Myometrial cell (primary cell): ENCODE measurements around the gene ZIC1. TPM values are rescaled to one million over a fixed set of nuclear protein-coding genes. Genes with fewer than 3 reads are reported as not detected.

Experiments
- total RNA-seq: library from RNA; depleted of rRNA; stranded (reverse); fragments of >200 nt; gene quantifications from 2 replicates; pipeline ENCODE4 v1.2.3, GENCODE V29; 2015

Gene ZIC1
- not detected in 2 replicates for total RNA-seq

DNA sequence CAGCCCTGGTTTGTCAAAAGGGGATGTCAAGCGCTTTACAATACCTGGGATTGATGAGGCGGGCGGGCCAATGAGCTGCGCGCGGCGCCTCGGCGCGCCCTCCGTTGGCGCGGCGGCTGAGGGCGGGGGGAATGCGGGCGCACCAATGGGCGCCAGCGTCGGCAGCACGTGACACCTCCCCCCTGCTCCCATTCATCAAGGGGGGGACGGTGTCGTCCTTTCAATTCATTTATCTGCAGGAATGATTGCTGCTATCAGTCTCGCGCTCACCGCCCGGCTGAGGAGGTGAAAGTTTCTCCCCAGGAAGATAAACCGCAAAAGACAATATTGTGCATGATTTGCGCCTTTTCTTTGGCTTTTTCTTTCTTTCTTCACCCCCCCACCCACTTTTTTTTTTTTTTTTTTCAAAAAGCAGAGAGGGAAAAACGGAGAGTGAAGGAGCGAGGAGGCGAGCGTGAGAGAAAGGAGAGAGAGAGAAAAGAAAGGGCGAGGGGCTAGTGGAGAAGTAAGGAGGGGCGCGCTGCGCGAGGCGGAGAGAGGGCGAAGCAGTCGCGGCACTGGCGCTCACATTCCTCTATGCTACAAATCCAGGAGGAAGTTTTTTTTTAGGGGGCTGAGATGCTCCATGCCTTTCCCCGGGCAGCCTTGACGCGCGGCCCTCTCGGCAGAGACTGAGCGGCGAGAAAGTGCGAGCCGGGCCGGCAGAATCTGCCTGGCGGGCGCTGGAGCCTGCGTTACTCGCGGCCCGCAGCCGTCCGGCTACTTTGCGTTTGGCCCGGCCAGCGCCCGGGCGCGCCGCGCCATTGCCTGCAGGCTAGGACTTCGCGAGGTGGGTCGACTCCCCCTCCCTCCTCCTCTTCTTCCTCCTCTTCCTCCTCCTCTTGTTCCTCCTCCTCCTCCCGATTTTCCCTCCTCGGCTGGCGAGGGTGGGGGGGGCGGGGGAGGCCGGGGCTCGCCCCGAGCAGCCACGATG, at the start of gene ZIC1:
Gene ZIC1 (plus strand): TSS at position 223 of the 973 bp plus-strand sequence. CDS start 748 bp downstream, at position 971.

DNA sequence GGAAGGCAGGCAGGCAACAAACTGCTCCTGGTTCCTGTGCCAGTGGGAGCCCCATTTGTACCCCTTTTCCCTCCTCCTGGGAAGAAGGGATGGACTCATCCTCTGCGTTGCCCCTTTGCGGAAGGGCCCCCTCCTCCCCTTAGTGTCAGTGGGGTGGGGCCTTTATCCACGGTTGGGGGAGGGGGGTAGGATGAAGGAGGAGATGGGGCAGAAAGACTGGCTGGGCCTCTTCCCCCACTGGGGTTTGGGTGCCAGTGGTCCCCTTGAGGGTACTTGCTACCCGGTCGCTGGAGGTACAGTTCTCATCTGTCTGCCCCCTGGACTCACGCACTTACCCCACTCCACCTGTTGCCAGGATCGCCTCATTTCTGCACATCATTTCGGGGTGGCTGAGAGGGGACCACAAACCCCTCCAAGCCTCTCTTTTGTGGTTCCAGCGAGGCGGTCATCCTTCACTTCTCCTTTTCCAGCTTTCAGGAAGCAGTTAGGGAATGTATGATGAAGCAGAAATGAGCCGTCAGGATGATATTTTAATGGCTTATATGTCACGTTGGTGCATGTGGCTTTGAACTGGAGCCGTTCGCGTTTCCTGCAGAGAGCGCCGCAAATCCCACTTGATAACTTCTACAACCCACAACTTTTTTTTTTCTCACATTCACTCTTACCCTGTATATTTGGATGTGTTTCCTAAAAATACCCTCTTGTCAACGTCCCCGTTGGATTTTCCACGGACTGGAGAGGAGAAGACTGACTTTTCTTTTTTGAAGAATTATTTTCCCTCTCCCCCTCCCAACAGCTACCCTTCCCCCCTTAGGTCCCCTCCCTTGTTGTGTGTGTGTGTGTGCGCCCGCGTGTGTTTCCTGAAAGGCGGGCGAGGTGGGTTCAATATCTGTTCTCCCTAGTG, 2.9 kb upstream of the ZIC1 start, which contains the start of gene ZIC4:
Gene ZIC4 (minus strand): TSS at position 516 of the 904 bp plus-strand sequence. CDS start 3,746 bp downstream, outside the sequence.

Other genes starting within 250 kb of the ZIC1 start
- gene ZIC4, start 2.8 kb upstream of the ZIC1 start, total RNA-seq = not detected in 2 replicates